Suprapubic skin (tissue), 4 donors: ENCODE results near the gene ABCD4. TPM values are rescaled to one million over a fixed set of nuclear protein-coding genes. Genes with fewer than 3 reads are reported as not detected.

Experiments used
- DNase-seq, 2 donors: peaks; one replicate each; pipeline ENCODE4 v3.0.0-alpha.2; 2019; ENCODE audit warnings: low spot score in 2 of 2
- H3K27ac ChIP-seq: fragments of 200-600 bp; sonication (generic); one replicate; pipeline ENCODE4 v1.5.1; 2019
- H3K27me3 ChIP-seq: fragments of 200-600 bp; sonication (generic); one replicate; pipeline ENCODE4 v1.5.1; 2019
- H3K36me3 ChIP-seq: fragments of 200-600 bp; sonication (generic); one replicate; pipeline ENCODE4 v1.5.1; 2019
- H3K4me1 ChIP-seq: fragments of 200-600 bp; sonication (generic); one replicate; pipeline ENCODE4 v1.5.1; 2019
- H3K4me3 ChIP-seq: fragments of 200-600 bp; sonication (generic); one replicate; pipeline ENCODE4 v1.5.1; 2019; ENCODE audit warnings: mild to moderate bottlenecking
- H3K9me3 ChIP-seq: fragments of 200-600 bp; sonication (generic); one replicate; pipeline ENCODE4 v1.5.1; 2019
- EP300 ChIP-seq: sonication (generic); formaldehyde crosslinking; IDR thresholded peaks from one replicate; pipeline ENCODE4 v1.6.1; 2017; ENCODE audit warnings: antibody characterized with exemption
- POLR2A ChIP-seq, 2 donors: fragments of 450-650 bp; IDR thresholded peaks; one replicate each; pipeline ENCODE4 v1.6.1; 2017; ENCODE audit warnings: antibody characterized with exemption in 2 of 2, mild to moderate bottlenecking in 2 of 2, moderate library complexity in 2 of 2
- POLR2AphosphoS5 ChIP-seq, 3 donors: sonication (generic); formaldehyde crosslinking; IDR thresholded peaks; one replicate each; pipeline ENCODE4 v1.6.1; 2017; ENCODE audit warnings: antibody characterized with exemption in 3 of 3
- WGBS: methylation state at CpG from one replicate; pipeline ENCODE4 v1.1.5; 2018; 5-methylcytosine and 5-hydroxymethylcytosine counted together
- total RNA-seq, 4 donors: library from RNA; depleted of rRNA; stranded (reverse); fragments of >200 nt; gene quantifications; one replicate each; pipeline ENCODE4 v1.1.0, GENCODE V29; 2016
- TF ChIP-seq, protein P1 (sequence below), 2 donors: fragments of 200-600 bp in 1 of 2; fragments of 450-650 bp in 1 of 2; sonication (generic) in 1 of 2; IDR thresholded peaks; one replicate each; pipeline ENCODE4 v1.5.1; 2016 to 2019; ENCODE audit warnings: antibody characterized with exemption in 2 of 2, mild to moderate bottlenecking in 1 of 2, moderate library complexity in 1 of 2

Gene ABCD4
- 10 to 100 TPM; 22.2 to 87.5 (median 43.5) TPM for total RNA-seq

- 12% methylated on average over 43 of the region's 61 CpGs for whole genome bisulfite sequencing
- H3K4me3 ChIP-seq = peak within 1 kb of the TSS; percentile 59
- no peaks in the 10 kb centered on the region for H3K27me3 ChIP-seq
Observed at GRCh38 chr14:74302634-74303569, at the start of gene ABCD4. Gene ABCD4, minus strand, starts transcription at chr14:74302934. Its CDS starts 22 bp downstream, at chr14:74302912.

GRCh38 chr14:74350928-74351323 lies 48.2 kb upstream of the ABCD4 start:
- WGBS = 3% methylated on average over 1 of the region's 1 CpG
- Histone ChIP-seq H3K4me3 (no peak overlapping the region), H3K9me3 (no peaks in the 10 kb centered on the region), H3K36me3 (no peaks in the 10 kb centered on the region), H3K27ac (no peak overlapping the region), H3K4me1 (no peaks in the 10 kb centered on the region), H3K27me3 (peaks cover 23% of the 10 kb centered on the region)
- no peak for DNase-seq
- TF ChIP-seq POLR2AphosphoS5 (IDR thresholded peaks at IDR 0.05) (no peak), EP300 (no peak), POLR2A (IDR thresholded peaks at IDR 0.05) (no peak)
- TF ChIP-seq, protein P1, sequence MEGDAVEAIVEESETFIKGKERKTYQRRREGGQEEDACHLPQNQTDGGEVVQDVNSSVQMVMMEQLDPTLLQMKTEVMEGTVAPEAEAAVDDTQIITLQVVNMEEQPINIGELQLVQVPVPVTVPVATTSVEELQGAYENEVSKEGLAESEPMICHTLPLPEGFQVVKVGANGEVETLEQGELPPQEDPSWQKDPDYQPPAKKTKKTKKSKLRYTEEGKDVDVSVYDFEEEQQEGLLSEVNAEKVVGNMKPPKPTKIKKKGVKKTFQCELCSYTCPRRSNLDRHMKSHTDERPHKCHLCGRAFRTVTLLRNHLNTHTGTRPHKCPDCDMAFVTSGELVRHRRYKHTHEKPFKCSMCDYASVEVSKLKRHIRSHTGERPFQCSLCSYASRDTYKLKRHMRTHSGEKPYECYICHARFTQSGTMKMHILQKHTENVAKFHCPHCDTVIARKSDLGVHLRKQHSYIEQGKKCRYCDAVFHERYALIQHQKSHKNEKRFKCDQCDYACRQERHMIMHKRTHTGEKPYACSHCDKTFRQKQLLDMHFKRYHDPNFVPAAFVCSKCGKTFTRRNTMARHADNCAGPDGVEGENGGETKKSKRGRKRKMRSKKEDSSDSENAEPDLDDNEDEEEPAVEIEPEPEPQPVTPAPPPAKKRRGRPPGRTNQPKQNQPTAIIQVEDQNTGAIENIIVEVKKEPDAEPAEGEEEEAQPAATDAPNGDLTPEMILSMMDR (IDR thresholded peaks at IDR 0.05) = no peak

More at GRCh38 chr14:74302634-74303569, at the start of gene ABCD4:
- Histone ChIP-seq H3K27ac (peak within 1 kb of the TSS; percentile 83), H3K36me3 (peaks cover 10% of the 10 kb centered on the region), H3K4me1 (peaks cover 33% of the 10 kb centered on the region), H3K9me3 (no peaks in the 10 kb centered on the region)
- peak; percentile 96 to 98 for DNase-seq
- TF ChIP-seq, protein P1 (IDR thresholded peaks at IDR 0.05) = peak in 1 of 2 donors; percentile 41
- TF ChIP-seq EP300 = no peak
- TF ChIP-seq POLR2A (IDR thresholded peaks at IDR 0.05) = peak; percentile 34 to 68
- peak in 1 of 3 donors; percentile 4 for TF ChIP-seq POLR2AphosphoS5 (IDR thresholded peaks at IDR 0.05)

GRCh38 chr14:74350211-74350927 lies 47.6 kb upstream of the ABCD4 start:
- H3K27me3 ChIP-seq = peaks cover 23% of the 10 kb centered on the region
- no peak for TF ChIP-seq POLR2AphosphoS5 (IDR thresholded peaks at IDR 0.05)
- no peak for TF ChIP-seq EP300
- TF ChIP-seq POLR2A (IDR thresholded peaks at IDR 0.05) = no peak
- TF ChIP-seq, protein P1 (IDR thresholded peaks at IDR 0.05) = no peak
- no peak overlapping the region for H3K4me3 ChIP-seq
- H3K27ac ChIP-seq = no peak overlapping the region
- 52% methylated on average over 11 of the region's 11 CpGs for WGBS
- H3K36me3 ChIP-seq = no peaks in the 10 kb centered on the region
- no peaks in the 10 kb centered on the region for H3K4me1 ChIP-seq
- DNase-seq = no peak
- H3K9me3 ChIP-seq = no peaks in the 10 kb centered on the region

DNA sequence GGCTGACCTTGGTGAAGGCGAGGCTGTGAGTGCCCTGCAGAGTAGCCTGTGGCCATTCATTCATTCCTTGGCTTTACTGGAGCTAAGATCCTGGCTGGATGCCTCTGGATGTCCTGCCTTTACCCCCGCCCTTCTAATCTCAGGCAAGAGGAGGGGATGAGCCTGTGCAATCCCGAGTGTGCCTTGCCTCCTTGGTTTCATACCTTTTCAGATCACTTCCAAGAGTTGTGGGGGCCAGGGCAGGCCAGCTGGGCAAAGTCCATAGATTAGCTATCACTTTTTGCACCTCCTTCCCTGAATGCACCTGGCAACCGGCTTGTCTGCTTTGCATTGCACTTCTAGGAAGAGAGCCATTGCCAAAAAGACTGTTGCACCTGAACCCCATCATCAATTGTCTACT lies 47.0 kb upstream of the ABCD4 start:
- TF ChIP-seq POLR2A (IDR thresholded peaks at IDR 0.05) (no peak), POLR2AphosphoS5 (IDR thresholded peaks at IDR 0.05) (no peak), EP300 (no peak)
- TF ChIP-seq, protein P1 (IDR thresholded peaks at IDR 0.05) = no peak
- no peak for DNase-seq
- H3K27ac ChIP-seq = no peak overlapping the region
- H3K4me1 ChIP-seq = no peaks in the 10 kb centered on the region
- H3K4me3 ChIP-seq = no peak overlapping the region
- no peaks in the 10 kb centered on the region for H3K36me3 ChIP-seq
- no peaks in the 10 kb centered on the region for H3K9me3 ChIP-seq
- 58% methylated on average over 4 of the region's 4 CpGs for WGBS
- H3K27me3 ChIP-seq = peaks cover 23% of the 10 kb centered on the region
